Mesendoderm (in vitro differentiated cells): ENCODE data around the gene GGCT.
"Not testable (repeated sequence)": the region's sequence is repeated elsewhere in the genome, so short reads cannot be mapped to it uniquely, and the experiment has no call there.

Source experiments
- DNase-seq: peaks from one replicate; pipeline ENCODE4 v3.0.0; 2013
- H2AK5ac ChIP-seq: 2 replicates; pipeline ENCODE4 v1.6.1; 2013; ENCODE audit warnings: low read length, inconsistent platforms
- H2BK120ac ChIP-seq: 2 replicates; pipeline ENCODE4 v1.6.1; 2013; ENCODE audit warnings: low read depth, mild to moderate bottlenecking, low read length, moderate library complexity, mixed read lengths
- H2BK15ac ChIP-seq: replicated peaks from 2 replicates; pipeline ENCODE4 v1.6.1; 2013; ENCODE audit warnings: low read depth, mild to moderate bottlenecking, moderate library complexity
- H2BK5ac ChIP-seq: 2 replicates; pipeline ENCODE4 v1.6.1; 2013; ENCODE audit warnings: low read length, inconsistent platforms
- H3K18ac ChIP-seq: 2 replicates; pipeline ENCODE4 v1.6.1; 2013; ENCODE audit warnings: mild to moderate bottlenecking, low read length, mixed read lengths
- H3K23ac ChIP-seq: one replicate; pipeline ENCODE4 v1.6.1; 2013; ENCODE audit warnings: low read length
- H3K27ac ChIP-seq: 2 replicates; pipeline ENCODE4 v1.5.1; 2013; ENCODE audit warnings: low read depth, mild to moderate bottlenecking, inconsistent platforms, low read length, moderate library complexity
- H3K27me3 ChIP-seq: 2 replicates; pipeline ENCODE4 v1.6.1; 2013; ENCODE audit warnings: low read length, control low read depth, mild to moderate bottlenecking, inconsistent platforms; ENCODE audit not compliant: insufficient read depth, poor library complexity
- H3K36me3 ChIP-seq: 2 replicates; pipeline ENCODE4 v1.6.1; 2013; ENCODE audit warnings: low read length, inconsistent platforms; ENCODE audit not compliant: control insufficient read depth, insufficient read depth
- H3K4ac ChIP-seq: one replicate; pipeline ENCODE4 v1.6.1; 2013; ENCODE audit warnings: low read depth, mild to moderate bottlenecking, low read length, moderate library complexity
- H3K4me1 ChIP-seq: 2 replicates; pipeline ENCODE4 v1.6.1; 2013; ENCODE audit warnings: low read depth, low read length, inconsistent platforms; ENCODE audit not compliant: control insufficient read depth
- H3K4me2 ChIP-seq: 2 replicates; pipeline ENCODE4 v1.6.1; 2013; ENCODE audit warnings: low read length
- H3K4me3 ChIP-seq: 2 replicates; pipeline ENCODE4 v1.5.1; 2013; ENCODE audit warnings: mild to moderate bottlenecking, low read length
- H3K56ac ChIP-seq: one replicate; pipeline ENCODE4 v1.6.1; 2013; ENCODE audit warnings: low read length
- H3K79me1 ChIP-seq: 2 replicates; pipeline ENCODE4 v1.6.1; 2013; ENCODE audit warnings: low read length, inconsistent platforms
- H3K79me2 ChIP-seq: 2 replicates; pipeline ENCODE4 v1.6.1; 2013; ENCODE audit warnings: mild to moderate bottlenecking, low read length; ENCODE audit not compliant: control insufficient read depth, insufficient read depth
- H3K9ac ChIP-seq: 2 replicates; pipeline ENCODE4 v1.6.1; 2013; ENCODE audit warnings: low read length, inconsistent platforms
- H4K5ac ChIP-seq: one replicate; pipeline ENCODE4 v1.6.1; 2013; ENCODE audit warnings: low read length
- H4K8ac ChIP-seq: one replicate; pipeline ENCODE4 v1.6.1; 2013; ENCODE audit warnings: low read depth, mild to moderate bottlenecking, control low read depth, low read length, moderate library complexity
- WGBS: extraction: QIAGEN DNeasy Blood & Tissue Kit; methylation state at CpG from one replicate; pipeline ENCODE4 v1.1.7; 2013; ENCODE audit warnings: low lambda C conversion rate, missing lambda C conversion rate; ENCODE audit not compliant: insufficient coverage; ENCODE audit errors: extremely low coverage; 5-methylcytosine and 5-hydroxymethylcytosine counted together

GGCT gene

DNA sequence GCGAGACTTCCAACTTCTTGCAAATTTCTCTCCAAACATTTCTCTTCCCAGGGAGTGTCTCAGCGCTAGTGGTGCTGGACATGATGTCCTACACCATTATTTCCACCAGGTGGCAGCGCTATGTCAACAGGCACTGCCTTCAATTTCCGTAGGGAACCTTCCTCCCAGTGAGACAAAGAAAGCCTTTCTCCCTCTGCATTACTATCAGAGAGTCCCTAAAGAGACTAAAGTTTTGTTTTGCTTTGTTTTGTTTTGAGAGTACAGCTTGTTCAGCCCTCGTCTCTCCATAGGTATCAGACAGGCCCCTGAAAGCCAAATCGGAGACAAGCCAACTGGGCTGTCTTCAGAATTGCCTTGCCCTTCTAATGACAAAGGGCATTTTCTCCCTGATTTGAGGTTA, 44.2 kb upstream of the GGCT start:
- Histone ChIP-seq H4K8ac (peak overlapping the region; percentile 60), H3K18ac (no peak overlapping the region), H2BK5ac (no peak overlapping the region), H3K36me3 (no peaks in the 10 kb centered on the region), H3K79me1 (no peaks in the 10 kb centered on the region), H3K79me2 (no peaks in the 10 kb centered on the region), H4K5ac (no peak overlapping the region), H3K4me3 (no peak overlapping the region), H3K27ac (no peak overlapping the region), H3K9ac (no peak overlapping the region), H3K23ac (no peak overlapping the region), H3K4me1 (no peaks in the 10 kb centered on the region), H2BK120ac (no peak overlapping the region), H3K4ac (no peak overlapping the region), H2AK5ac (no peak overlapping the region), H3K27me3 (no peaks in the 10 kb centered on the region), H3K4me2 (no peak overlapping the region), H3K56ac (no peak overlapping the region), H2BK15ac (no peak overlapping the region)
- WGBS: no CpG with 5 or more reads among the region's 6 CpGs
- DNase-seq: peak; percentile 87

GRCh38 chr7:30546596-30546995, 42.0 kb upstream of the GGCT start:
- H3K4me2 ChIP-seq: no peak overlapping the region
- H3K56ac ChIP-seq: no peak overlapping the region
- no peak overlapping the region for H3K9ac ChIP-seq
- H3K79me1 ChIP-seq: no peaks in the 10 kb centered on the region
- H3K79me2 ChIP-seq: no peaks in the 10 kb centered on the region
- no peak overlapping the region for H3K4me3 ChIP-seq
- no peak overlapping the region for H2BK15ac ChIP-seq
- no peak overlapping the region for H3K27ac ChIP-seq
- H2BK120ac ChIP-seq: no peak overlapping the region
- no peaks in the 10 kb centered on the region for H3K27me3 ChIP-seq
- no peak overlapping the region for H3K23ac ChIP-seq
- H3K36me3 ChIP-seq: no peaks in the 10 kb centered on the region
- no peak overlapping the region for H2BK5ac ChIP-seq
- H3K4me1 ChIP-seq: no peaks in the 10 kb centered on the region
- DNase-seq: no peak
- no peak overlapping the region for H4K5ac ChIP-seq
- WGBS: no CpG with 5 or more reads among the region's 4 CpGs
- H4K8ac ChIP-seq: no peak overlapping the region
- no peak overlapping the region for H2AK5ac ChIP-seq
- H3K4ac ChIP-seq: no peak overlapping the region
- H3K18ac ChIP-seq: no peak overlapping the region

DNA sequence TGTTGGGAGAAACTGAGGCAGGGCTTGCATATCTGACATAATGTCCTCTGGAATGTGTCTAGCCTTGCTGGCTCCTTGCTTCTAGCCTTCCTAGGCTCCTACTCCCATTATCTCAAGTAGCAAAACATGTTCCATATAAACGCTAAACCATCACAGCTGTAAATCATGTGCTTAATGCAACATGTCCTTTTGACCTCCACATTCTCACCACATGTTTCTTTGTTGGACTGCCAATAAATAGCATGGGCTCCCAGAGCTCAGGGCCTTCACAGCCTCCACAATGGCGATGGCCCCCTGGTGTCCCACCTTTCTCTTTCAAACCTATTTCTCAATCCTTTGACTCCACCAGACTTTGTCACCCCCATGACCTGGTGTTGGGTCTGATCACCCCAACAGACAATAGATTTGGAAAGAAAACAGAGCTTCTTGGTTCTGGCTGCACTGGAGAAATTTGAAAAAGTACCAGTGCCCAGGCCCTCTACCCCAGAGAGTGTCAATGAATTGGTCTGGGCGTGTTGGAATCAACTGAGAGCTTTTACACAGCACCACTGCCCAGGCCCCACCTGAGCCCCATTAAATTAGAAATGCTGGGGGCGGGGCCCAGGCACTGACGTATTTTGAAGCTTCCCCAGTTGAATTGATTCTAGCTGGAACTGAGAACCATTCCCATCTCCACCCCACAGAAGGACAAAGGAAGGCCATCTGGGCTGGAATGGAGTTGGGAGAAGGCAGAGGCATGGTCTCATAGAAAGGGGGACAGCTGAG, 41.3 kb upstream of the GGCT start:
- no peak for DNase-seq
- Histone ChIP-seq H3K4me2 (no peak overlapping the region), H3K36me3 (no peaks in the 10 kb centered on the region), H3K79me2 (no peaks in the 10 kb centered on the region), H3K23ac (no peak overlapping the region), H2AK5ac (no peak overlapping the region), H3K56ac (no peak overlapping the region), H3K4me1 (no peaks in the 10 kb centered on the region), H3K4me3 (no peak overlapping the region), H2BK5ac (no peak overlapping the region), H3K18ac (peak overlapping the region; percentile 15), H4K5ac (no peak overlapping the region), H3K9ac (no peak overlapping the region), H3K79me1 (no peaks in the 10 kb centered on the region), H3K4ac (no peak overlapping the region), H2BK120ac (no peak overlapping the region), H3K27ac (no peak overlapping the region), H2BK15ac (no peak overlapping the region), H4K8ac (no peak overlapping the region), H3K27me3 (no peaks in the 10 kb centered on the region)
- no CpG with 5 or more reads among the region's 5 CpGs for WGBS

- Histone ChIP-seq H3K4me2 (no peak overlapping the region), H3K18ac (no peak overlapping the region), H2BK5ac (no peak overlapping the region), H3K4me3 (no peak overlapping the region), H3K27ac (no peak overlapping the region), H3K23ac (no peak overlapping the region), H3K27me3 (no peaks in the 10 kb centered on the region), H2AK5ac (no peak overlapping the region), H3K9ac (no peak overlapping the region), H4K5ac (no peak overlapping the region), H3K56ac (no peak overlapping the region), H3K4ac (no peak overlapping the region), H3K79me2 (no peaks in the 10 kb centered on the region), H3K36me3 (no peaks in the 10 kb centered on the region), H2BK15ac (no peak overlapping the region), H3K4me1 (no peaks in the 10 kb centered on the region), H4K8ac (no peak overlapping the region), H2BK120ac (no peak overlapping the region), H3K79me1 (no peaks in the 10 kb centered on the region)
- WGBS: no CpG with 5 or more reads among the region's 6 CpGs
- peak; percentile 73 for DNase-seq
These were observed 39.3 kb upstream of the GGCT start for GRCh38 chr7:30543813-30544525.

DNA sequence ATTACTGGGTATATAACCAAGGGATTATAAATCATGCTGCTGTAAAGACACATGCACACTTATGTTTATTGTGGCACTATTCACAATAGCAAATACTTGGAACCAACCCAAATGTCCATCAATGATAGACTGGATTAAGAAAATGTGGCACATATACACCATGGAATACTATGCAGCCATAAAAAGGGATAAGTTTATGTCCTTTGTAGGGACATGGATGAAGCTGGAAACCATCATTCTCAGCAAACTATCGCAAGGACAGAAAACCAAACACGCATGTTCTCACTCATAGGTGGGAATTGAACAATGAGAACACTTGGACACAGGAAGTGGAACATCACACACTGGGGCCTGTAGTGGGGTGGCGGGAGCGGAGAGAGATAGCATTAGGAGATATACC, 38.5 kb upstream of the GGCT start:
- H2AK5ac ChIP-seq: not testable (repeated sequence)
- no CpG with 5 or more reads among the region's 4 CpGs for WGBS

More for the DNA sequence above, 38.5 kb upstream of the GGCT start:
- not testable (repeated sequence) for H3K79me1 ChIP-seq, H3K23ac ChIP-seq, H3K27me3 ChIP-seq, H3K4me1 ChIP-seq, H3K9ac ChIP-seq, H2BK120ac ChIP-seq, H3K56ac ChIP-seq, H3K36me3 ChIP-seq, H3K27ac ChIP-seq, H3K79me2 ChIP-seq, H3K18ac ChIP-seq, DNase-seq, H4K5ac ChIP-seq, H2BK5ac ChIP-seq, H3K4me3 ChIP-seq, H4K8ac ChIP-seq, H2BK15ac ChIP-seq, H3K4ac ChIP-seq, H3K4me2 ChIP-seq
